A549 (cell line): ENCODE measurements around the gene CCDC47. TPM values are rescaled to one million over a fixed set of nuclear protein-coding genes. Genes with fewer than 3 reads are reported as not detected.
"Not testable (repeated sequence)": the region's sequence is repeated elsewhere in the genome, so short reads cannot be mapped to it uniquely, and the experiment has no call there.

Experiments
- ATAC-seq, 2 experiments: fragments of 200-7000 bp in 1 of 2; fragments of >200 bp in 1 of 2; cut with Nextera tagmentation in 1 of 2; cut with Tn5 transposase in 1 of 2; 3 replicates each; pipeline versions ENCODE4 v1.8.0 to v1.9.1; 2018 to 2020; ENCODE audit warnings: mild to moderate bottlenecking in 1 of 2, moderate library complexity in 1 of 2
- CTCF ChIA-PET: fragments of 300-600 bp; sonication (Branson Sonifier 250); formaldehyde crosslinking; extraction: SDS; loops from one replicate; lab custom pipeline; 2021; ENCODE audit warnings: antibody characterized with exemption, inconsistent platforms; lab: Yijun Ruan, JAX
- POLR2A ChIA-PET: fragments of 350-600 bp; formaldehyde crosslinking; extraction: SDS; loops from one replicate; lab custom pipeline; 2021; ENCODE audit warnings: antibody characterized with exemption, inconsistent platforms; lab: Yijun Ruan, JAX
- DNase-seq, 2 experiments: peaks; one replicate each; pipeline versions ENCODE4 v3.0.0 to v3.0.0-alpha.2; 2011 to 2016; ENCODE audit warnings: low read depth in 1 of 2, low spot score in 1 of 2
- FAIRE-seq: peaks from 2 replicates; lab custom pipeline; 2011; peaks lifted over from hg19 to GRCh38; lab: Jason Lieb, UNC
- H3K27ac ChIP-seq, 2 experiments: fragments of >200 bp; sonication (Bioruptor Twin); formaldehyde crosslinking; 3 replicates each; pipeline ENCODE4 v1.5.1; 2016 to 2017
- H3K4me1 ChIP-seq: fragments of >200 bp; sonication (Bioruptor Twin); formaldehyde crosslinking; 3 replicates; pipeline ENCODE4 v1.6.1; 2016
- H3K4me2 ChIP-seq: fragments of >200 bp; sonication (Bioruptor Twin); formaldehyde crosslinking; 3 replicates; pipeline ENCODE4 v1.6.1; 2016
- H3K4me3 ChIP-seq: fragments of >200 bp; sonication (Bioruptor Twin); formaldehyde crosslinking; 3 replicates; pipeline ENCODE4 v1.5.1; 2016
- H3K9me3 ChIP-seq: fragments of >200 bp; sonication (Bioruptor Twin); formaldehyde crosslinking; 3 replicates; pipeline ENCODE4 v1.6.1; 2016
- BHLHE40 ChIP-seq: IDR thresholded peaks from 2 replicates; pipeline ENCODE4 v1.6.1; 2012; ENCODE audit warnings: low read depth, low read length, inconsistent platforms
- CHD2 ChIP-seq: fragments of 150-350 bp; IDR thresholded peaks from 2 replicates; pipeline ENCODE4 v1.6.1; 2014; ENCODE audit warnings: low read length; ENCODE audit not compliant: partially characterized antibody
- CHD4 ChIP-seq: fragments of 200-600 bp; sonication (generic); IDR thresholded peaks from 2 replicates; pipeline ENCODE4 v1.6.1; 2016; ENCODE audit warnings: antibody characterized with exemption, mild to moderate bottlenecking, borderline replicate concordance
- ELK1 ChIP-seq: fragments of 150-350 bp; IDR thresholded peaks from 2 replicates; pipeline ENCODE4 v1.6.1; 2014; ENCODE audit warnings: low read depth, mild to moderate bottlenecking, low read length
- ESRRA ChIP-seq: fragments of 150-350 bp; IDR thresholded peaks from 2 replicates; pipeline ENCODE4 v1.6.1; 2014; ENCODE audit warnings: mild to moderate bottlenecking, low read length, borderline replicate concordance
- HDAC2 ChIP-seq: fragments of 200-600 bp; sonication (generic); IDR thresholded peaks from 2 replicates; pipeline ENCODE4 v1.6.1; 2016
- HEYL ChIP-seq: fragments of 250-450 bp; sonication (Bioruptor Pico); IDR thresholded peaks from 2 replicates; pipeline ENCODE4 v1.8.0; 2021; ENCODE audit warnings: mild to moderate bottlenecking, moderate library complexity
- HOXB5 ChIP-seq: fragments of 250-450 bp; sonication (Bioruptor Pico); IDR thresholded peaks from 2 replicates; pipeline ENCODE4 v1.5.0; 2020; ENCODE audit warnings: mild to moderate bottlenecking, moderate library complexity
- KDM1A ChIP-seq: fragments of 200-600 bp; sonication (generic); IDR thresholded peaks from 2 replicates; pipeline ENCODE4 v1.6.1; 2016; ENCODE audit warnings: low read depth, mild to moderate bottlenecking
- KDM5A ChIP-seq: fragments of 200-600 bp; sonication (generic); IDR thresholded peaks from 2 replicates; pipeline ENCODE4 v1.6.1; 2016; ENCODE audit warnings: antibody characterized with exemption, mild to moderate bottlenecking
- MAX ChIP-seq: IDR thresholded peaks from 2 replicates; pipeline ENCODE4 v1.6.1; 2012
- MAZ ChIP-seq: fragments of 150-350 bp; IDR thresholded peaks from 2 replicates; pipeline ENCODE4 v1.6.1; 2014; ENCODE audit warnings: antibody characterized with exemption, low read depth, low read length, borderline replicate concordance
- NFE2L2 ChIP-seq: fragments of 150-350 bp; conservative IDR thresholded peaks from 2 replicates; pipeline ENCODE4 v1.6.1; 2014; ENCODE audit warnings: low read length
- NPAS2 ChIP-seq: fragments of 250-450 bp; sonication (Bioruptor Pico); IDR thresholded peaks from 2 replicates; pipeline ENCODE4 v1.8.0; 2022; ENCODE audit warnings: mild to moderate bottlenecking, moderate library complexity, borderline replicate concordance
- PHF8 ChIP-seq: fragments of 200-600 bp; sonication (generic); IDR thresholded peaks from 2 replicates; pipeline ENCODE4 v1.6.1; 2016; ENCODE audit warnings: low read depth, mild to moderate bottlenecking, antibody characterized with exemption, moderate library complexity, borderline replicate concordance
- POLR2A ChIP-seq: IDR thresholded peaks from 2 replicates; pipeline ENCODE4 v1.6.1; 2012; ENCODE audit warnings: mild to moderate bottlenecking, low read length
- RAD21 ChIP-seq, 2 experiments: fragments of >200 bp in 1 of 2; sonication (Bioruptor Twin) in 1 of 2; formaldehyde crosslinking in 1 of 2; IDR thresholded peaks in 1 of 2; conservative IDR thresholded peaks in 1 of 2; 2 replicates in 1 of 2; 3 replicates in 1 of 2; pipeline ENCODE4 v1.6.1; 2012 to 2018; ENCODE audit warnings: inconsistent platforms in 1 of 2
- RNF2 ChIP-seq: fragments of 200-600 bp; sonication (generic); IDR thresholded peaks from 2 replicates; pipeline ENCODE4 v1.6.1; 2016; ENCODE audit warnings: low read depth, mild to moderate bottlenecking, antibody characterized with exemption, moderate library complexity, borderline replicate concordance
- SMC3 ChIP-seq: fragments of >200 bp; sonication (Bioruptor Twin); formaldehyde crosslinking; IDR thresholded peaks from 3 replicates; pipeline ENCODE4 v1.6.1; 2018; ENCODE audit warnings: inconsistent platforms
- TP53 ChIP-seq: fragments of 250-450 bp; sonication (Bioruptor Pico); IDR thresholded peaks from 2 replicates; pipeline ENCODE4 v1.5.0; 2021; ENCODE audit warnings: mild to moderate bottlenecking, moderate library complexity
- ZFP36 ChIP-seq: fragments of 450-650 bp; IDR thresholded peaks from 2 replicates; pipeline ENCODE4 v1.6.1; 2014; ENCODE audit warnings: borderline replicate concordance; ENCODE audit not compliant: partially characterized antibody
- ZNF302 ChIP-seq: fragments of 250-450 bp; sonication (Bioruptor Pico); IDR thresholded peaks from 2 replicates; pipeline ENCODE4 v1.9.0; 2021; ENCODE audit warnings: inconsistent platforms, mild to moderate bottlenecking, moderate library complexity
- WGBS: methylation state at CpG from one replicate; pipeline ENCODE4 v1.1.6; 2017; ENCODE audit errors: missing lambda C conversion rate; 5-methylcytosine and 5-hydroxymethylcytosine counted together
- polyA plus RNA-seq, 4 experiments: library from polyadenylated mRNA; depleted of rRNA in 3 of 4; stranded (reverse); fragments of >200 nt; fragmentation: RNase III in 1 of 4; extraction: RNeasy Plus Mini Kit Qiagen cat#74134 plus additional on column Dnase treatment in 1 of 4; gene quantifications; 2 replicates in 3 of 4; 3 replicates in 1 of 4; pipeline ENCODE4 v1.2.3, GENCODE V29; 2011 to 2017

The CCDC47 gene
- polyA plus RNA-seq, 2 of the 4 experiments (the other 2 are of a cell fraction) = 141 to 163 TPM

- POLR2A ChIA-PET = no interaction called here
- 100% methylated on average over 1 of the region's 1 CpG for WGBS
These were observed 27.4 kb upstream of the CCDC47 start for GRCh38 chr17:63800783-63801182.

GRCh38 chr17:63798572-63799106 lies 25.2 kb upstream of the CCDC47 start:
- 93% methylated on average over 3 of the region's 3 CpGs for WGBS
- ChIA-PET CTCF (interaction anchor here (0.9 to 2.2 kb wide), 6 partner anchors 8 to 36 kb away, joined by 4 to 7 read pairs (median 6); no protein-coding TSS in a partner anchor), POLR2A (interaction anchor here (1.4 kb wide), 1 partner anchor 25 kb away, joined by 3 read pairs; the partner anchor contains the start of gene CCDC47)
- TF ChIP-seq SMC3 (no peak), ZNF302 (no peak), NPAS2 (CRISPR knock-in tag) (no peak), NFE2L2 (peak; percentile 75), CHD4 (no peak)
- TF ChIP-seq, all 56 proteins: peak for 1
- Histone ChIP-seq H3K27ac (no peak overlapping the region), H3K9me3 (no peaks in the 10 kb centered on the region), H3K4me3 (no peak overlapping the region), H3K4me2 (no peak overlapping the region), H3K4me1 (no peaks in the 10 kb centered on the region)
- no peak for FAIRE-seq
- no peak; a peak in 1 of 6 replicates for ATAC-seq
- no peak for DNase-seq

More at GRCh38 chr17:63800783-63801182, 27.4 kb upstream of the CCDC47 start:
- Histone ChIP-seq H3K4me2 (no peak overlapping the region), H3K4me3 (no peak overlapping the region), H3K9me3 (no peaks in the 10 kb centered on the region), H3K4me1 (no peaks in the 10 kb centered on the region), H3K27ac (no peak overlapping the region)
- TF ChIP-seq MAX = no peak
- TF ChIP-seq ZNF302 = no peak
- no peak for TF ChIP-seq RNF2
- TF ChIP-seq MAZ = no peak
- TF ChIP-seq CHD2 = no peak
- TF ChIP-seq BHLHE40 = no peak
- TF ChIP-seq HDAC2 = no peak
- TF ChIP-seq PHF8 = no peak
- TF ChIP-seq TP53 = no peak
- no peak for TF ChIP-seq HOXB5 (CRISPR knock-in tag)
- no peak for TF ChIP-seq HEYL (CRISPR knock-in tag)
- no peak for TF ChIP-seq CHD4
- TF ChIP-seq KDM1A = no peak
- TF ChIP-seq POLR2A = no peak
- TF ChIP-seq ZFP36 = no peak
- TF ChIP-seq ESRRA = no peak
- TF ChIP-seq ELK1 = no peak
- TF ChIP-seq KDM5A = no peak
- TF ChIP-seq RAD21 (conservative IDR thresholded peaks at IDR 0.05 in 1 of 2, IDR thresholded peaks at IDR 0.05 in 1 of 2) = no peak
- DNase-seq (no peak), ATAC-seq (no peak), FAIRE-seq (no peak)
- CTCF ChIA-PET = interaction anchor here (1.2 kb wide), 1 partner anchor 17 kb away, joined by 3 read pairs; no protein-coding TSS in a partner anchor

GRCh38 chr17:63796375-63796774 lies 23.0 kb upstream of the CCDC47 start:
- H3K4me3 ChIP-seq, H3K9me3 ChIP-seq, FAIRE-seq, DNase-seq, H3K27ac ChIP-seq, ATAC-seq, H3K4me2 ChIP-seq, H3K4me1 ChIP-seq: not testable (repeated sequence)
- CTCF ChIA-PET = interaction anchor here (1.1 kb wide), 1 partner anchor 14 kb away, joined by 3 read pairs; no protein-coding TSS in a partner anchor
- POLR2A ChIA-PET = interaction anchor here (0.5 kb wide), 1 partner anchor 8 kb away, joined by 6 read pairs; no protein-coding TSS in a partner anchor
- WGBS = 94% methylated on average over 10 of the region's 10 CpGs
